Thoracic aorta (tissue), 2 donors: ENCODE data around the gene PGRMC1. TPM values are rescaled to one million over a fixed set of nuclear protein-coding genes. Genes with fewer than 3 reads are reported as not detected.
A peak's percentile ranks its signal among the peaks of the same experiment; 100 is the strongest.
"Not testable (repeated sequence)": the region's sequence is repeated elsewhere in the genome, so short reads cannot be mapped to it uniquely, and the experiment has no call there.

Source experiments
- ATAC-seq: fragments of 150-250 bp; one replicate; pipeline ENCODE4 v1.8.0; 2017; ENCODE audit warnings: low read depth; ENCODE audit not compliant: insufficient number of reproducible peaks, low FRiP score
- DNase-seq: peaks from one replicate; pipeline ENCODE4 v3.0.0-alpha.2; 2020; ENCODE audit warnings: low spot score
- H3K27ac ChIP-seq, 2 donors: fragments of 200-600 bp; sonication (generic); 1 replicate in 1 of 2; 2 replicates in 1 of 2; pipeline ENCODE4 v1.5.1; 2016; ENCODE audit warnings: mild to moderate bottlenecking in 2 of 2, moderate library complexity in 2 of 2
- H3K27me3 ChIP-seq: fragments of 200-600 bp; sonication (generic); replicated peaks from 2 replicates; pipeline ENCODE4 v1.6.0; 2016; ENCODE audit warnings: mild to moderate bottlenecking; ENCODE audit not compliant: insufficient read depth
- H3K36me3 ChIP-seq: fragments of 200-600 bp; sonication (generic); one replicate; pipeline ENCODE4 v1.5.1; 2016
- H3K4me1 ChIP-seq, 2 donors: fragments of 200-600 bp; sonication (generic); 1 replicate in 1 of 2; 2 replicates in 1 of 2; pipeline versions ENCODE4 v1.5.1 to v1.6.0; 2016; ENCODE audit warnings: low read depth in 2 of 2, mild to moderate bottlenecking in 1 of 2; ENCODE audit not compliant: control insufficient read depth in 1 of 2
- H3K4me3 ChIP-seq: fragments of 200-600 bp; sonication (generic); 2 replicates; pipeline ENCODE4 v1.5.1; 2016; ENCODE audit warnings: mild to moderate bottlenecking
- H3K9me3 ChIP-seq: fragments of 200-600 bp; sonication (generic); 2 replicates; pipeline ENCODE4 v1.5.1; 2016
- CTCF ChIP-seq: fragments of 200-600 bp; sonication (generic); IDR thresholded peaks from one replicate; pipeline ENCODE4 v1.5.1; 2019; ENCODE audit warnings: antibody characterized with exemption
- total RNA-seq, 2 donors: library from RNA; depleted of rRNA; stranded (reverse); fragments of >200 nt; gene quantifications; one replicate each; pipeline versions ENCODE4 v1.1.0 to v1.2.3, GENCODE V29; 2016

PGRMC1 gene
- total RNA-seq, 2 donors from 2014 or later, result 105 to 135 TPM

GRCh38 chrX:119266364-119266995 is 30.4 kb downstream of the PGRMC1 start:
- peak; percentile 50 for TF ChIP-seq CTCF
- H3K9me3 ChIP-seq, result no peaks in the 10 kb centered on the region
- H3K36me3 ChIP-seq, result no peaks in the 10 kb centered on the region
- DNase-seq (no peak), ATAC-seq (no peak)
- H3K4me1 ChIP-seq, result no peaks in the 10 kb centered on the region
- H3K4me3 ChIP-seq, result no peak overlapping the region
- H3K27me3 ChIP-seq, result no peaks in the 10 kb centered on the region
- no peak overlapping the region for H3K27ac ChIP-seq

- not testable (repeated sequence) for ATAC-seq, H3K36me3 ChIP-seq, H3K27ac ChIP-seq, H3K27me3 ChIP-seq, H3K4me1 ChIP-seq, DNase-seq, H3K9me3 ChIP-seq, H3K4me3 ChIP-seq
These were observed 31.0 kb downstream of the PGRMC1 start for GRCh38 chrX:119267115-119267514.

GRCh38 chrX:119272882-119273419 is 36.9 kb downstream of the PGRMC1 start:
- Histone ChIP-seq H3K4me1 (peaks cover 0 to 4% of the 10 kb centered on the region in 2 donors), H3K4me3 (peak overlapping the region; percentile 33), H3K27me3 (no peaks in the 10 kb centered on the region), H3K9me3 (no peaks in the 10 kb centered on the region), H3K36me3 (no peaks in the 10 kb centered on the region), H3K27ac (no peak overlapping the region)
- DNase-seq (no peak), ATAC-seq (no peak)
- TF ChIP-seq CTCF, result no peak

GRCh38 chrX:119273420-119274192 is 37.5 kb downstream of the PGRMC1 start:
- Histone ChIP-seq H3K4me1 (peaks cover 0 to 4% of the 10 kb centered on the region in 2 donors), H3K27ac (no peak overlapping the region), H3K4me3 (peak overlapping the region; percentile 33), H3K9me3 (no peaks in the 10 kb centered on the region), H3K36me3 (no peaks in the 10 kb centered on the region), H3K27me3 (no peaks in the 10 kb centered on the region)
- DNase-seq (no peak), ATAC-seq (no peak)
- TF ChIP-seq CTCF, result no peak

- H3K4me3 ChIP-seq, ATAC-seq: not testable (repeated sequence)
These were observed 46.3 kb downstream of the PGRMC1 start for GRCh38 chrX:119282347-119282746.

GRCh38 chrX:119288890-119289393 is 52.9 kb downstream of the PGRMC1 start:
- Histone ChIP-seq H3K9me3 (no peaks in the 10 kb centered on the region), H3K4me1 (no peaks in the 10 kb centered on the region), H3K36me3 (no peaks in the 10 kb centered on the region), H3K27me3 (no peaks in the 10 kb centered on the region), H3K4me3 (no peak overlapping the region), H3K27ac (no peak overlapping the region)
- no peak for ATAC-seq
- TF ChIP-seq CTCF, result no peak
- no peak for DNase-seq

More at GRCh38 chrX:119282347-119282746, 46.3 kb downstream of the PGRMC1 start:
- H3K36me3 ChIP-seq, H3K27me3 ChIP-seq, H3K9me3 ChIP-seq, H3K27ac ChIP-seq, DNase-seq, H3K4me1 ChIP-seq: not testable (repeated sequence)
